ENCODE measurements around the gene EFEMP2.

The EFEMP2 gene

DNA sequence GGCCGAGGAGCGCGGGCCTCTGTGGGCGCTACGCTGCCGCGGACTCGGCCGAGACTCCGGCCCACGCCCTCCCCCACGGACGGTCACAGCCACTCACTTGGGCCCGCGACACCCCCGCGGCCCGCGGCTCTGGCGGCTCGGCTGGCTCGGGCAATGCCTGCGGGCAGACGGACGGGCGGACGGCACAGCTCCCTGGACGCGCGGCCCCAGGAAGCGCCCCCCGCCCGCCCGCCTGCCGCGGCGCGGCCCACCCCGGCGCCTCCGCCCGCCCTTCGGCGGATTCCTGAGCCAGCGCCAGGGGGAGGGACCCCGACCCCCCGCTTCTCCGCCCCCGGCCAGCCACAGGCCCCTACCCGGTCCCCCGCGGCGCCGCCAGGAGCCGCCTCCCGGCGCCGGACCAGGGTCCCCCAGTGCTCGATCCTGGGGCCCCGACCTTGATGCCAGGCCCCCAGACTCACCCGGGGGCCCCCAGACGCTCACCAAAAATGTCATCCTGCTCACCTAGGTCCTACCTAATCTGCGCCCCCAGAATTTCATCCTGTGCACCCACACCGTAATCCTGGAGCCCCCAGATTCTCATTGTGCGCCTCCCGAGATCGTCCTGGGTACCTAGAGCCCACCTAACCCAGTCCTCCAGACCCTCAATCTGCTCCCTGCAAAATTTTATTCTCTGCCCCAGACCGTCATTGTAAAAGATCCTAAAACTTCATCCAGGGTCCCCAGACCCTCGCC, at the start of gene EFEMP2:
TSS of gene EFEMP2 (minus strand) at position 215 of the 732 bp plus-strand sequence. CDS start 446 bp downstream, outside the sequence.
- DNase-seq, result no peak

DNA sequence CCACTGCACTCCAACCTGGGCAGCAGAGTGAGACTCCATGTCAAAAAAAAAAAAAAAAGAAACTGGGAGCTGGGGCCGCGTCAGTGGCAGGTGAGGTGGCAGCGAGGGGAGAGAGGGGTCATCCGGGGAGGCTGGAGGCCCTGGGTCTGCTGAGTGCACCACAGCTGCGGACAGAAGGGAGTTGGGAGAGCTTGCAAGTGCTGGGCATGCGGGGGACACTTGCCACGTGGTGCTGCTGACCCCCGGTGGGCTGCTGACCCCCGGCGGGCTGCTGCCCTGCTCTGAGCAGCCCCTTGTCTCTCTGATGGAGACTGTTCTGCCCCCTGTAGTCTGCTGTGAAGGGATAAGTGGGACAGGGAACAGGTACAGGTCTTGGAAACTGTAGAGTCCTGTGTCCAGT, 49.3 kb upstream of the EFEMP2 start:
- no peak for DNase-seq

DNA sequence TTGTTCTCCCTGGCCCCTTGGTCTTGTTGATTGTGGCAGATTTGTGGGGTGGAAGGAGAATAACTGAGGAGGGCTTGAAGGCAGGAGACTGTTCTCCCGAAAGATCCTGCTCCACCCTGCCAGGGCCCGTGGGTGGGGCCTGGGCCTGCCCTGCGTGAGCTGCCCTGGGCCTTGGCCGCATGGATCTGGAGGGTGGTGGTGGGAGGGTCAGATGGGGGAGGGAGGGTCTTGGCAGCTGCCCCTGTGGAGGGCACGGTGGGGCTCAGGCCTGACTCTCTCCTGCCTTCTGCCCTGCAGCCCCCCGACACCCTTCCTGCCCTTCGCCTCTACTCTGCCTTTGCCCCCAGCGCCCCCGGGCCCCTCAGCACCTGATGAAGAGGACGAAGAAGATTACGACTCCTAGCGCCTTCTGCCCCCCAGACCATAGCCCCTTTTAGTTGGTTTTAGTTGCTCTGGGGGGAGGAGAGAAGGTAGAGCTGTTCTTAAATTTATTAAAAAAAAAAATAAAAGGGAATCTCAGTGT, 48.5 kb upstream of the EFEMP2 start:
- DNase-seq, result no peak

DNA sequence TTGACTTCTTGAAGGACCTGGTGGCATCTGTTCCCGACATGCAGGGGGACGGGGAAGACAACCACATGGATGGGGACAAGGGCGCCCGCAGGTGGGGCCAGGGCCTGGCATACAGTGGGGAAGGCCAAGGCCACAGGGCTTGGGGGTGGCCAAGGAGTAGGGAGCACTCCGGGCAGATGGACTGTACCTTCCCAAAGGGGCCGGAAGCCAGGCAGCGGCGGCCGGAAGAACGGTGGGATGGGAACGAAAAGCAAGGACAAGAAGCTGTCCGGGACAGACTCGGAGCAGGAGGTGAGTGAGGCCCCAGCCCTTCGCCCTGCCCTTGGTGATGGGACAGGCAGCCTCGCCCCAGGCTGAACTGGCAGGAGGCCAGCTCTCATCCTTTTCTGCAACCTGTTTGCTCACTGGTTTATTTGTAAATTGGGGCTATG, 47.8 kb upstream of the EFEMP2 start:
- DNase-seq, result no peak

DNA sequence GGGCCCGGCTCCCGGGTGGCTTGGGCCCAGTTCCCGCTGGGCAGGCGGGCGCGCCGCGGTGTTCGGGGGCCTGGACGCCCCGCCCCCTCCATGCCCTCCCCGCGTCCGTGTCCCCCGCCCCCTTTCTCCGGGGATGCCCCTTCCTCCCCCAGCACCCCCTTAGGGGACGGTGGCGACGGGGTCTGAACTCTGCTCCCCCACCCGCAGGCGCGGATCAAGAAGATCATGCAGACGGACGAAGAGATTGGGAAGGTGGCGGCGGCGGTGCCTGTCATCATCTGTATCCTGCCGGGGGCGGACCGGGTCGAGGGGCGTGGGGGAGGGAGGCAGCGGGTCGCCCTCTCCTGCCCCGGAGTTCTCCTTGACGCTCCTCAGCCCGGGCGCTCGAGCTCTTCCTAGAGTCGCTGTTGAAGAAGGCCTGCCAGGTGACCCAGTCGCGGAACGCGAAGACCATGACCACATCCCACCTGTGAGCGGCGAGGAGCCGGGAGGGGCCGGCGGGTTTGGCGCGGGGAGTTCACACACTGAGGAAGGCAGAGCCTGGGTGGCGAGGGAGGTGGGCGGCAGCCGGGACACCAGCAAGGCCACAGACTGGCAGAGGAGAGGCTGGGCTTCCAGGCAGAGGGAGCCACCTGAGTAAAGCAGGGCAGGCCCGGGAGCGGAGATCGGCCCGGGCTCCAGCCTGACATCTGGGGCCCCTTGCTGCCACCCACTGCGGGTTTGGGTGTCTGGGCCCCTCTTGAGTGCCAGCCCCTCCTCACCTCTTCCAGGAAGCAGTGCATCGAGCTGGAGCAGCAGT, 47.2 kb upstream of the EFEMP2 start:
- DNase-seq, result no peak

DNA sequence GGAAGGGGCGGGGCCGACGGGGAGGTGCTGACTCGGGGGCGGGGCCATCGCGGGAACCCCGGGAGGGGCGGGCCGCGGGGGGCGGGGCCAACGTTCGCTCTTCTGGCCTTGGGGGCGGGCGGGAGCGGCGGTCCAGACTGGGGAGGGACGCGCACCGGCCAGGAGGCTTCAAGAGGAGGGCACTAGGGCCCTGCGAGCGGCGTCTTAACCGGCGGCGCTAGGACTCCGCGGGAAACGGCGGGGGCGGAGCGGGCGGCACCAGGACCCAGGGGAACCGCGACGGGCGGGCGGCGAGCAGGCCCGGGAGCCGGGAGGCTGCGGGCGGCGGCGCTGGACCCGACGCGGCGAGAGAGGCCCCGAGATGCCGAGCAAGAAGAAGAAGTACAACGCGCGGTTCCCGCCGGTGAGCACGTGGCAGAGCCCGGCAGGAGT, 46.6 kb upstream of the EFEMP2 start, which contains the start of gene DRAP1:
TSS of gene DRAP1 (plus strand) at position 286 of the 432 bp plus-strand sequence. CDS start at position 362, 76 bp downstream.
- peak; percentile 95 to 97 for DNase-seq

DNA sequence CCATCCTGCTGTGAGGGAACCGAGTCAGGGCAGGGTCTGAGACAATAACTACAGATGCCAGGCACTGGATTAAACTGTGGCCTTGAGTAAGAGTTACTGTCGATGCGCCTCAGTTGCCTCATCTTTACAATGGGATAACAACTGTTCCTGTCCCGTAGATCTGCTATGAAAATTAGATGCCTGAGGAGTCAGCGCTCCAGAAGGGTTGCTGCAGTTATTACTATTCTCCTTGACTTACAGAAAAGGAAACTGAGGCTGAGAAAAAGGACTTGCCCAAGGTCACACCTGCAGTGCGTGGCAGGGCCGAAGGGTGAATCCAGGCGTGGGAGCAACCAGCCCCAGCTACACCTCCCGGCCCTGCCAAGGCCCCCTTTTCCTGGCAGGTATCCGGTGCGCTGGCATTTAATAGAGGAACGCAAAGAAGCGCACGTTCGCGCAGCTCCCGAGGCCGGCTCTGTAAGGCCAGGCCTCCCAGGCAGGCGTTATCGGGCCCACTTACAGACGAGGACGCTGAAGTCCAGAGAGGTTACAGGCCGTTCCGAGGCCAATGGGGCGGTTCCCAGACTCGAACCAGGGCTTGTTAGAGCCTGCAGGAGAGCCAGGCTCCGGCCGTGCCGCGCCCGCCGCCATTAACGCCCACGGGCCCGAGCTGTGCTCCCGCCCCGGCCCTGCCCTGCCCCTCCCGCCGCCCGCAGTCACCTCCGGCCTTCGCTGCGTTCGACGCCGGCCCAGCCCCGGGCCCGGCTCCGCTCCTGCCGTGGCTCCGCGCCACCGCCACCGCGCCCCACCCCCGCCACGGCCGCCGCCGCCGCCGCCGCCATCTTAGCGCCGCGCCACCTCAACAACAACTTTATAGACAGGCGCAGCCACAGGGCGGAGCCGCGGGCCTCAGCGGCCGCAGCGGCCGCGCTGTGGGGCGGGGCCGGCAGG, 45.9 kb upstream of the EFEMP2 start, which contains the start of gene C11orf68:
TSS of gene C11orf68 (minus strand) at position 852 of the 930 bp plus-strand sequence. CDS start at position 821, 31 bp downstream.
- DNase-seq, result no peak

DNA sequence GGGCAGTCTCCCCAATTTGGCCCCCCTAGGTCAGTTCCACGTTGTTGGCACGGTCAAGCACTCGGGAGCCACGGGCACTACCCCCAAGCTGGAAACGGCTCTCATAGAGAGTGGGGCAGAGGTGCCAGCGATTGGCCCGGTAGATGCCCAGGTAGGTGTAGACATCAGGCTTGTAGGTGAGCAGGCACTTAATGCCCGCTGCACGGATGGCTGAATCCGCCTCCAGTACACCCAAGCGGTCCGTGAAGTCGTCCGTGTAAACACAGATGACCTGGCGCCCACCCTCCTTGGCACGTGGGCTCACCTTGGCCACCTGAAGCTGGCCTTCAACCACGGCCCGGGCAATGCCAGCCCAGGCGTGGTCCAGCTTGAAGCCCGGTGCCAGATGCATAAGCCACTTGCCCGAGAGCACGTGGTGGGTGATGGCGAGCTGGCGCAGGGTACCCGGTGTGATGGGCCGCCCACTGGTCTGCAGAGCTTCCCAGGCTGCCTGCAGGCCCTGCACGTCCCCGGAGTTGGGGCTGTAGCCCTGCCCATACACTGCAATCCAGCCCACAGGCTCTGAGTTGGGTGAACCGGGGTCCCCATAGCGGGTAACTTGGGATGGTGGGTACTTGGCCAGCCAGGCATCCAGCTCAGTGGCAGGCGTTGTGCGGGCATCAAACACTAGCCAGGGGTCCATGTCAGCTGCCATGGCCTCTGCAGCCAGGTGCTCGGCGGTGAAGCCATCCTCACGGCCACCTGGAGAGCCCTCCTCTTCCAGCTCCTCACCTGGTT, 45.0 kb upstream of the EFEMP2 start:
- DNase-seq, result no peak

DNA sequence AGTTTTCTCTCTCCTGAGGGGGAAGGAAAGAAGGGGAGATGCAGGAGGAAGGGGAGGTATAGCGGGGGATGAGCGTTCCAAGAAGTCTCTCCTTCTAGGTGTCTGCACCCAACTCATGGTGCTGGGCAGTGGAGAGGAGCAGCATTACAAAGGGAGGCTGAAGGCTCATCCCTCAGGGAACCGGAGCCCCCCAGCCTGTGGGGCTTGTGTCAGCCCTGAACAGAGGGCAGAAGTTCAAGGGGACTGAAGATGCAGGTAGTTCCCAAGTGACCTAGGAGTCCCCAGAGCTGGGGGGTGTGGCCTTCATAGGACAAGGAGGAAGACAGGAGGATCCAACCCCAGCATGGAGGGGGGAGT, 44.5 kb upstream of the EFEMP2 start:
- DNase-seq, result no peak

DNA sequence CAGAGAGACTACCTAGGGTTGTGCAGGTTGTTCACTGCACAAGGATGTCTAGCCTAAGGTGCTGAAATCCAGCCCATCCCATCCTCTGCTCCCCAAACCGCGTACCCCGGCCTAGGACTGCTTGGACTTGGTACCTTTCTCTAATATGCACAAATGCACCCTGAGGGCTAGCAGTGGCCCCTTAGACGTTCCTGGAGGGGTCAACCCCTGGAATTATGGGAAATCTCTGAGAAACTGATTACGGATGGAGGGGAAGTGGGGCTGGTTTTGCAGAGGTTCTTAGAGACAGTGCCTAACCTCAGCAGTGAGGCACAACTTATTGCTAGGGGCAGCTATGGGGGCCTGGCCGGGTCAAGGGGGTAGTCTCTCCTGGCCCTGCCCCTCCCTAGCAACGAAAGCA, 43.8 kb upstream of the EFEMP2 start:
- DNase-seq, result no peak

DNA sequence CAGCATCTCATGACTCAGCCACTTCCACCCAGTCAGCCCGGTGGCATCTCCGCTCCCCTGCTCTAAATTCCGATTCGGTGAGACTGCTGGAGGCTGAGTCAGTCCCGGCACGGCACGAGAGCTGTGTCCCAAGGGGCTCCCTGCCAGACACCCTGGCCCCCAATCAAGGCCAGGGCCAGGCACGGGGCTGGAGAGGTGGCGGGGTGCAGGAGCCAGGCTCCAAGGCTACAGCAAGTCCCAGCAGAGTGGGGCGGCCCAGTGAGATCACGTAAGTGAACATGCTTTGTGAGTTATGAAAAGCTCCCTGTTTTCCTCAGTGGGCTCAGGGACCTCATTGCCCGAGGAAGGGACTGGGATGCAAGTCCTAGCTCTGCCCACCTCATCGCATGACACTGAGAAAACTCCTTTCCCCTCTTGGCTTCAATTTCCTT, 43.2 kb upstream of the EFEMP2 start:
- no peak for DNase-seq

DNA sequence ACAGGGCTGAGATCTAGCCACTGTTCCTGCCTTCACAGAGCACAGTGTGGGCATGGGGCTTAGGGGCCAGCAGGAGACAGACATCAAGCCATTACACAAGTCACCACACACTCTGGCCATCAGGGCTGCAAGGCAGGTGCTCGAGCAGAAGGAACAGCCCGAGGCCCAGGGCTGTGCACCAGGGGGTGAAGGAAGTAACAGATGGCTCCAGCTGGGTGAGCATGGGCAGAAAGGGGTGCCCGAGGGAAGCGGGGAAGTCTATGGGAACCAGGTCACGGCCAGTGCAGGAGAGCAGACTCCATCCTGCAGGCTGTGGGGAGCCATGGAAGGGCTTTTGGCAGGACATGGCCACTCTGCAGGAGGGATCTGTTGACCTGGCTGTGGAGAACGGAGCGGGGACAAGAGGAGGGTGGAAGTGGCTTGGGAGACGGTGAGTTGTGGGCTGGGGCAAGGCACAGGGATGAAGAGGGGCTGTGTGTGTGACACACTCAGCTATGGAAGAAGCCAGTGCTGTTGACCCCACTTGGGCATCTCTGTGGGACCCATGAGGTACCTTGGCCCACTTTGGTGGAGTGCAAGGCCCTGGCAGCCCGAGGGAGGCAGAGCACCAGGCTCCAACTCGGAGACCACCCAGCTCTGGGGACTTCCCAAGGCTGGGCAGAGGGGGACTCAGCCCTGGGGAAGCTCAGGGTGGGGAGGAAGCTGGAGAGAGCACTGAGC, 42.7 kb upstream of the EFEMP2 start:
- DNase-seq, result no peak

DNA sequence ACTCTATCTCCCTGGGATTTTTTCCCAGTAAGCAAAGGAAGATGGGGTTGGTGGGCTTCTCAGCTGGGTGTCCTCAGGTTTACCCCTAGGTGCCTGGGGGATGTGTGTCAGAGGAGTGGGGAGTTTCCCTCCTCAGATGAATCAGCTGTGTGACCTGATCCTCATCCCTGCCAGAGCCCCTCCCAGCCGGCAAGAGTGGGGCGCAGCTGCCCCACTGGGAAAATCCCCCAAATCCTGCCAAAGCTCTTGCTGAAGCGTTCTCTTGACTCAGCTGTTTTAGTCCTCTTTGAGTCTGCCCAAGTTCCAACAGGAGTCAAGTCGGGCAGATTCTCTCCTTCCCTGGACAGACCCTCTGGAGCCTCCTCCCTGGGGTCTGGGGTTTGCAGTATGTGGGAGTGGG, 40.2 kb upstream of the EFEMP2 start:
- no peak for DNase-seq

DNA sequence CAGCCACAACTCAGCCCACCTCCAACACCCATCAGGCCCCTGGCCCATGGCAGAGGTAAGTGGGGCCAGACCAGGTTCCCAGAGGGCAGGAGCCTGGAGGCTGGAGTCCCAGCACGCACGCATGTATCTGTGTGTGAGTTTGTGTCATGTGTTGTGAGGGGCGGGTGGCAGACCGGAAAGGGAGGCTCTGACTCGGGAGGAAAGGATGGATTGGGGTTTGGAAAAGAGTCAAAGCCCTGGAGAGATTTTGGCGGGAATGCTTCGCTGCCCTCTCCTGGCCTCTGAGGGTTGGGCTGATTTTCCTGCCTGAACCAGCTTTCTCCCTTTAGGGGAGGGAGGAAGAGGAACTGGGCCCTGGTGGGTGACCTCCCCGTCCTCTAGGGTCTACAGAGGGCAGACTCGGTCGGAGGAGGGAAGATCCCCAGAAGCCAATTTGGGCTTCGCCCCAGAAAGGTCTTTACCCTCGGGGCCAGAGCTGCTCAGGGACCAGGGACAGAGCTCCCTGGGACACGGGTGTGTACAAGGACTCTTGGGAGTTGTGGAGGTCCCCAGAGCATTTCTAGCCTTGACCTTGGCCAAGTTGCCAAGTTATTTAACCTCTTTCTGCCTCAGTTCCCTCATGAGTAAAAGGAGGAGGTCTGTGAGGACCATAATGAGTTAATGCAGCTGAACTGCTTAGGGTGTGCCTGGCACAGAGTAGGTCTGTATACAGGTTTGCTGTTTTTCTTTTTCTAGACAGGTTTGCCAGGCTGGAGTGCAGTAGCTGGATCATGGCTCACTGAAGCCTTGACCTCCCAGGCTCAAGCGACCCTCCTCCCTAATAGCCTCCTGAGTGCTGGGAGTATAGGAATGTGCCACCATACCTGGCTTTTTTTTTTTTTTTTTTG, 39.3 kb upstream of the EFEMP2 start:
- DNase-seq, result peak; percentile 24 to 28

DNA sequence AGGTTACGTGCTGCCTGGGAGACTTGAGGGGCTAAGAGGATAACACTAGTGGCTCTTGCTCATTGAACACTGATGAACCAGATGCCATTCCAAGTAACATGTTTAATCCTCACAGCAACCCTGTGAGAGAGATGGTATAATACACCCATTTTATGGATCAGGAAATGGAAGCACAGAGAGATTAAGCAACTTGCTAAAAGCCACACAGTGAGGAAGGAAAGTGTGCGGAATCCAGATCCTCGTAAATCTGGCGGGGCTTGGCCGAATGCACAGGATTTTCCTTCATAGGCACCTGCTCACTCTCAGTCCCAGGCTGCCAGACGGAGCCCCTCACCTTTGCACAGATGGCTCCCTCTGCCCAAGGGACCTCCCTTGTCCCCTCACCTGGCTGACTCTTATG, 35.3 kb upstream of the EFEMP2 start:
- no peak for DNase-seq

DNA sequence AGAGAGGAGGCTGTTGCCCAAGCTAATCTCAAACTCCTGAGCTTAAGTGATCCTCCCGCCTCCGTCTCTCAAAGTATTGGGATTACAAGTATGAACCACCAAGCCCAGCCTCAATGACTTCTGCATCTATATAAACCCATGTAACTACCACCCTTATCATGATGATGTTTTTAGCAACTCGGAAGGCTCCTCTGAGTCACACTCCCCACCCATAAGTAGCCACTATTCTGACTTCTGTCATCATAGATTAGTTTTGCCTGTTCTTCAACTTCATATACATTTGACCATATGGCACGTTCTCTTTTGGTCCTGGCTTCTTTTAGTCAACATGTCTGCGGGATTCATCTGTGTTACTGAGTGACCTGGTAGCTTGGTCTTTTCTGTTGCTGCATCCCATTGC, 34.0 kb upstream of the EFEMP2 start:
- no peak for DNase-seq

DNA sequence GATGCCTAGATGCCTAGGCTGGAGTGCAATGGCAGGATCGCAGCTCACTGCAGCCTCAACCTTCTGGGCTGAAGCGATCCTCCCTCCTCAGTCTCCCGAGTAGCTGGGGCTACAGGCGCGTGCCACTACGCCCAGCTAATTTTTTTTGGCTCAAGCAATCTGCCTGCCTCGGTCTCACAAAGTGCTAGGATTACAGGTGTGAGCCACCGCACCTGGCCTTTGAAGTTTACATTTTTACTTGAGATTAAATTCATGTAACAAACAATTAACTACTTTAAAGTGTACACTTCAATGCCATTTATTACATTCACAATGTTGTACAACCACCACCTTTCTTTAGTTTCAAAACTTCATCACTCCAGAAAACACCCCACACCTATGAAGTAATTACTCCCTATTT, 31.1 kb upstream of the EFEMP2 start:
- no peak for DNase-seq

DNA sequence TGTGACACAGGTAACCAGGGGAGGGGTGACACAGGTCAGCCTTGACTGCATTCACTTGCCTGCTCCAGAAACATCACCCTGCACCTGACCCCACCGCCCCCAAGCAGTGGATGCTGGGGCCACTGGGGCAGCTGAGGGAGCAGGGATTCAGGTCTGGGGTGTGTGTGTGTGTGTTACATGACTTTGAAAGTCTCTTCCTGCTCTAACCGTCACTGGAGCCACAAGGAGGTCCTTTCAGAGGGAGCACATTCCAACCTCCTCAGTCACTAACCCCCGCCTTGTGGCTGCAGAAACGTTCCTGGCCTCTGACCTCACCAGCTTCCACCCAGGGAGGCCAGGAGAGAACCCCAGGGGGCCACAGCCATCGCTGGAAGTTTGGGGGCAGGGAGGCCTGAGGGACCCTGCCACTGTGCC, 30.5 kb upstream of the EFEMP2 start:
- no peak for DNase-seq

DNA sequence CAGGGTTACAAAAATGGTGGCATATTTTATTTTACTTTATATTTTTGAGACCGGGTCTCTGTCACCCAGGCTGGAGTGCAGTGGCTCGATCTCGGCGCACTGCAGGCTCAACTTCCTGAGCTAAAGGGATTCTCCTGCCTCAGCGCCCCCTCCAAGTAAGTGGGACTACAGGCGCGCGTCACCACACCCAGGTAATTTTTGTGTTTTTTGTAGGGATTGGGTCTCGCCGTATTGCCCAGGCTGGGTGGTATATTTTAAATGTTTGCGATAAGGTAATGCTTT, 28.2 kb upstream of the EFEMP2 start:
- no peak for DNase-seq
